GM23338 (cell line): ENCODE results near the gene SNX1.

Experiments used
- CREB1 ChIP-seq: fragments of 250-450 bp; sonication (Bioruptor Pico); IDR thresholded peaks from 2 replicates; pipeline ENCODE4 v1.5.0; 2020; ENCODE audit warnings: low read depth, mild to moderate bottlenecking, moderate library complexity
- CTCF ChIP-seq, 2 experiments: fragments of 200-600 bp in 1 of 2; sonication (generic) in 1 of 2; conservative IDR thresholded peaks; 2 replicates each; pipeline versions ENCODE4 v1.5.1 to v1.6.1; 2016 to 2017; ENCODE audit warnings: antibody characterized with exemption in 2 of 2, low read depth in 2 of 2, mild to moderate bottlenecking in 2 of 2, moderate library complexity in 1 of 2
- ETS1 ChIP-seq: IDR thresholded peaks from 2 replicates; pipeline ENCODE4 v1.6.1; 2016; ENCODE audit warnings: antibody characterized with exemption
- EZH2 ChIP-seq: fragments of 200-600 bp; sonication (generic); IDR thresholded peaks from one replicate; pipeline ENCODE4 v1.8.0; 2017; ENCODE audit warnings: antibody characterized with exemption, mild to moderate bottlenecking, low read depth; ENCODE audit not compliant: unreplicated experiment
- EZH2phosphoT487 ChIP-seq: fragments of 200-600 bp; sonication (generic); IDR thresholded peaks from one replicate; pipeline ENCODE4 v1.8.1; 2018; ENCODE audit warnings: antibody characterized with exemption; ENCODE audit not compliant: unreplicated experiment
- JUNB ChIP-seq: IDR thresholded peaks from one replicate; pipeline ENCODE4 v1.6.1; 2016; ENCODE audit warnings: antibody characterized with exemption; ENCODE audit not compliant: unreplicated experiment
- POLR2AphosphoS5 ChIP-seq: IDR thresholded peaks from 2 replicates; pipeline ENCODE4 v1.6.1; 2016; ENCODE audit warnings: antibody characterized with exemption, low read depth
- REST ChIP-seq: IDR thresholded peaks from one replicate; pipeline ENCODE4 v1.6.1; 2018; ENCODE audit warnings: antibody characterized with exemption; ENCODE audit not compliant: unreplicated experiment
- STAT1 ChIP-seq: IDR thresholded peaks from one replicate; pipeline ENCODE4 v1.6.1; 2016; ENCODE audit warnings: antibody characterized with exemption; ENCODE audit not compliant: unreplicated experiment
- ZNF331 ChIP-seq: fragments of 250-450 bp; sonication (Bioruptor Pico); IDR thresholded peaks from 2 replicates; pipeline ENCODE4 v1.5.0; 2020; ENCODE audit warnings: low read depth, mild to moderate bottlenecking, moderate library complexity

- TF ChIP-seq CTCF (conservative IDR thresholded peaks at IDR 0.05; ENCODE audit: low read depth in 2 of 2) = no peak
- no peak for TF ChIP-seq EZH2
- no peak for TF ChIP-seq JUNB
- no peak for TF ChIP-seq EZH2phosphoT487
- no peak for TF ChIP-seq POLR2AphosphoS5
- no peak for TF ChIP-seq CREB1 (CRISPR knock-in tag)
- TF ChIP-seq ZNF331 (CRISPR knock-in tag) = no peak
- TF ChIP-seq REST = no peak
- TF ChIP-seq STAT1 = no peak
- TF ChIP-seq ETS1 = no peak
Measured at GRCh38 chr15:64185146-64185911, 89.5 kb downstream of the SNX1 start.
